HepG2 (cell line): ENCODE results near the gene SFXN5. TPM values are rescaled to one million over a fixed set of nuclear protein-coding genes. Genes with fewer than 3 reads are reported as not detected.

Experiments used
- AKAP8 ChIP-seq: sonication (generic); formaldehyde crosslinking; IDR thresholded peaks from 2 replicates; pipeline ENCODE4 v1.5.1; 2020; ENCODE audit warnings: mild to moderate bottlenecking, missing genetic modification reagents
- ARNT2 ChIP-seq: sonication (generic); formaldehyde crosslinking; IDR thresholded peaks from 2 replicates; pipeline ENCODE4 v1.8.0; 2022; ENCODE audit warnings: mild to moderate bottlenecking, low read depth, missing genetic modification reagents, moderate library complexity
- IRF2 ChIP-seq: IDR thresholded peaks from 2 replicates; pipeline ENCODE4 v1.6.1; 2018; ENCODE audit warnings: missing genetic modification reagents, missing compliant biosample characterization
- JARID2 ChIP-seq: sonication (generic); formaldehyde crosslinking; IDR thresholded peaks from 2 replicates; pipeline ENCODE4 v1.8.1; 2023; ENCODE audit warnings: missing genetic modification reagents, inconsistent platforms; ENCODE audit not compliant: insufficient replicate concordance
- NCOA2 ChIP-seq: sonication (generic); formaldehyde crosslinking; IDR thresholded peaks from 2 replicates; pipeline ENCODE4 v1.8.0; 2022; ENCODE audit warnings: inconsistent platforms
- NR3C1 ChIP-seq: sonication (generic); formaldehyde crosslinking; IDR thresholded peaks from 2 replicates; pipeline ENCODE4 v1.4.0; 2020; ENCODE audit warnings: missing genetic modification reagents
- PAX8 ChIP-seq: sonication (generic); formaldehyde crosslinking; IDR thresholded peaks from 2 replicates; pipeline ENCODE4 v1.8.0; 2022; ENCODE audit warnings: mild to moderate bottlenecking, missing genetic modification reagents, borderline replicate concordance
- POLR2AphosphoS5 ChIP-seq: IDR thresholded peaks from 2 replicates; pipeline ENCODE4 v1.6.1; 2012; ENCODE audit warnings: low read depth, low read length
- ZFX ChIP-seq: sonication (generic); formaldehyde crosslinking; IDR thresholded peaks from 2 replicates; pipeline ENCODE4 v1.4.0; 2020; ENCODE audit warnings: mild to moderate bottlenecking, low read depth, missing genetic modification reagents, moderate library complexity
- ZNF264 ChIP-seq: sonication (generic); formaldehyde crosslinking; IDR thresholded peaks from 2 replicates; pipeline ENCODE4 v1.4.0; 2020; ENCODE audit warnings: missing genetic modification reagents
- ZNF746 ChIP-seq: sonication (generic); formaldehyde crosslinking; IDR thresholded peaks from 2 replicates; pipeline ENCODE4 v1.8.0; 2022; ENCODE audit warnings: mild to moderate bottlenecking, missing genetic modification reagents
- polyA plus RNA-seq, 8 experiments: library from polyadenylated mRNA; depleted of rRNA in 3 of 8; stranded (reverse) in 7 of 8; unstranded in 1 of 8; fragments of >200 nt; fragmentation: Illumina TruSeq in 4 of 8; extraction: Trizol in 4 of 8; gene quantifications; 2 replicates each; pipeline versions ENCODE4 v1.2.1 to v1.2.3, GENCODE V29; 2011 to 2016; ENCODE audit warnings: low read depth in 4 of 8, missing spikeins in 1 of 8, mixed read lengths in 1 of 8; ENCODE audit not compliant: insufficient read depth in 1 of 8
- total RNA-seq, 5 experiments: library from RNA; depleted of rRNA; stranded (reverse); fragments of >200 nt; fragmentation: Illumina TruSeq; extraction: Trizol; gene quantifications; 2 replicates each; pipeline ENCODE4 v1.2.3, GENCODE V29; 2016; ENCODE audit warnings: low read depth in 1 of 5
- TF ChIP-seq, protein P1 (sequence below), 2 experiments: sonication (generic) in 1 of 2; formaldehyde crosslinking in 1 of 2; IDR thresholded peaks; 2 replicates each; pipeline versions ENCODE4 v1.4.0 to v1.6.1; 2018 to 2020; ENCODE audit warnings: missing genetic modification reagents in 2 of 2, borderline replicate concordance in 1 of 2, low read depth in 1 of 2, mild to moderate bottlenecking in 1 of 2, missing biosample characterization in 1 of 2
- TF ChIP-seq, protein P2 (sequence below): sonication (generic); formaldehyde crosslinking; IDR thresholded peaks from 2 replicates; pipeline ENCODE4 v1.4.0; 2020; ENCODE audit warnings: mild to moderate bottlenecking, missing genetic modification reagents
- TF ChIP-seq, protein P3 (sequence below): conservative IDR thresholded peaks from 2 replicates; pipeline ENCODE4 v1.6.1; 2018; ENCODE audit warnings: missing genetic modification reagents
- TF ChIP-seq, protein P4 (sequence below), 2 experiments: sonication (generic) in 1 of 2; formaldehyde crosslinking in 1 of 2; IDR thresholded peaks; 2 replicates each; pipeline versions ENCODE4 v1.5.1 to v1.6.1; 2011 to 2020; ENCODE audit warnings: borderline replicate concordance in 1 of 2, low read depth in 1 of 2, low read length in 1 of 2, mild to moderate bottlenecking in 1 of 2, missing genetic modification reagents in 1 of 2, moderate library complexity in 1 of 2

SFXN5 gene
- total and polyA plus RNA-seq, 2 of the 13 experiments (the other 11 are each of a cell fraction or from before 2014, with no cell fraction given), result 34.9 to 37.4 TPM

DNA sequence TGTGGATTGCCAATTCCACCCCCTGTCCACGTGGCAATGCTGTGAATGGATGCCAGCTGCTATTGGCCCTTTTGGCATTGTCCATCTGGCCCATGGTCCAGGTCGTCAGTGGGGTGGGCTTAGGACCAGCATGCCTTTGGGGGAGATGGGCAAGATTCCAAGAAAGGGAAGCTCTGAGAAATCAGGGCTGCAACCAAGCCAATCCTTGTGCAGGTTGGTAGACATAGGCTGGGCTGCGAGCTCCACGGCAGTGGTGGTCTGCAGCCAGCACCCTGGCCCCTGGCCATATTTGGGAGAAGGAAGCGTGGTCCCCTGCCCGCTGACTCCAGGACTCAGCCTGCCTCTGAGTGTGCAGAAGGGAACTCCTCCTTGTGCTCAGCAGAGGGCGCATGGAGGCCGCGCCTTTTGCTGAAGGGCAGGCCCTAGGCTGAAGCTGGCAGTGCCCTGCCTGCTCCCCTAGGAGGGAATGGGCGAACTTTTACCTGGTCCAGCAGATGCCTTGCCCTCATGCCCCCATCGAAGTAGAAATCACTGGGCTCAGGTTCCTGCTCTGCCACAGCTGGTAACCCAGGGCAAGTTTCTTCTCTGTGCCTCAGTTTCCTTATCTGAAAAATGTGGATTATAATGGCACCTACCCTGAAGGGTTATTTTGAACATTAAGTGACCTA, 178.9 kb downstream of the SFXN5 start (continued):
- TF ChIP-seq, protein P1, sequence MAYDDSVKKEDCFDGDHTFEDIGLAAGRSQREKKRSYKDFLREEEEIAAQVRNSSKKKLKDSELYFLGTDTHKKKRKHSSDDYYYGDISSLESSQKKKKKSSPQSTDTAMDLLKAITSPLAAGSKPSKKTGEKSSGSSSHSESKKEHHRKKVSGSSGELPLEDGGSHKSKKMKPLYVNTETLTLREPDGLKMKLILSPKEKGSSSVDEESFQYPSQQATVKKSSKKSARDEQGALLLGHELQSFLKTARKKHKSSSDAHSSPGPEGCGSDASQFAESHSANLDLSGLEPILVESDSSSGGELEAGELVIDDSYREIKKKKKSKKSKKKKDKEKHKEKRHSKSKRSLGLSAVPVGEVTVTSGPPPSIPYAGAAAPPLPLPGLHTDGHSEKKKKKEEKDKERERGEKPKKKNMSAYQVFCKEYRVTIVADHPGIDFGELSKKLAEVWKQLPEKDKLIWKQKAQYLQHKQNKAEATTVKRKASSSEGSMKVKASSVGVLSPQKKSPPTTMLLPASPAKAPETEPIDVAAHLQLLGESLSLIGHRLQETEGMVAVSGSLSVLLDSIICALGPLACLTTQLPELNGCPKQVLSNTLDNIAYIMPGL (CRISPR knock-in tag; IDR thresholded peaks at IDR 0.05; ENCODE audit: borderline replicate concordance in 1 of 2, low read depth in 1 of 2), result peak in 1 of 2 experiments; percentile 78; a peak in 1 of 4 replicates
- TF ChIP-seq ZNF746 (CRISPR knock-in tag) (no peak), ZFX (CRISPR knock-in tag) (peak; percentile 46; the same call in 1 of the 2 replicates), NCOA2 (CRISPR knock-in tag) (no peak), ARNT2 (CRISPR knock-in tag) (no peak), ZNF264 (CRISPR knock-in tag) (no peak), IRF2 (CRISPR knock-in tag) (no peak), AKAP8 (CRISPR knock-in tag) (peak; percentile 18; the same call in 1 of the 2 replicates), NR3C1 (no peak), PAX8 (no peak), POLR2AphosphoS5 (no peak; the same call in 1 of the 2 replicates), JARID2 (CRISPR knock-in tag) (no peak)
- TF ChIP-seq, protein P2, sequence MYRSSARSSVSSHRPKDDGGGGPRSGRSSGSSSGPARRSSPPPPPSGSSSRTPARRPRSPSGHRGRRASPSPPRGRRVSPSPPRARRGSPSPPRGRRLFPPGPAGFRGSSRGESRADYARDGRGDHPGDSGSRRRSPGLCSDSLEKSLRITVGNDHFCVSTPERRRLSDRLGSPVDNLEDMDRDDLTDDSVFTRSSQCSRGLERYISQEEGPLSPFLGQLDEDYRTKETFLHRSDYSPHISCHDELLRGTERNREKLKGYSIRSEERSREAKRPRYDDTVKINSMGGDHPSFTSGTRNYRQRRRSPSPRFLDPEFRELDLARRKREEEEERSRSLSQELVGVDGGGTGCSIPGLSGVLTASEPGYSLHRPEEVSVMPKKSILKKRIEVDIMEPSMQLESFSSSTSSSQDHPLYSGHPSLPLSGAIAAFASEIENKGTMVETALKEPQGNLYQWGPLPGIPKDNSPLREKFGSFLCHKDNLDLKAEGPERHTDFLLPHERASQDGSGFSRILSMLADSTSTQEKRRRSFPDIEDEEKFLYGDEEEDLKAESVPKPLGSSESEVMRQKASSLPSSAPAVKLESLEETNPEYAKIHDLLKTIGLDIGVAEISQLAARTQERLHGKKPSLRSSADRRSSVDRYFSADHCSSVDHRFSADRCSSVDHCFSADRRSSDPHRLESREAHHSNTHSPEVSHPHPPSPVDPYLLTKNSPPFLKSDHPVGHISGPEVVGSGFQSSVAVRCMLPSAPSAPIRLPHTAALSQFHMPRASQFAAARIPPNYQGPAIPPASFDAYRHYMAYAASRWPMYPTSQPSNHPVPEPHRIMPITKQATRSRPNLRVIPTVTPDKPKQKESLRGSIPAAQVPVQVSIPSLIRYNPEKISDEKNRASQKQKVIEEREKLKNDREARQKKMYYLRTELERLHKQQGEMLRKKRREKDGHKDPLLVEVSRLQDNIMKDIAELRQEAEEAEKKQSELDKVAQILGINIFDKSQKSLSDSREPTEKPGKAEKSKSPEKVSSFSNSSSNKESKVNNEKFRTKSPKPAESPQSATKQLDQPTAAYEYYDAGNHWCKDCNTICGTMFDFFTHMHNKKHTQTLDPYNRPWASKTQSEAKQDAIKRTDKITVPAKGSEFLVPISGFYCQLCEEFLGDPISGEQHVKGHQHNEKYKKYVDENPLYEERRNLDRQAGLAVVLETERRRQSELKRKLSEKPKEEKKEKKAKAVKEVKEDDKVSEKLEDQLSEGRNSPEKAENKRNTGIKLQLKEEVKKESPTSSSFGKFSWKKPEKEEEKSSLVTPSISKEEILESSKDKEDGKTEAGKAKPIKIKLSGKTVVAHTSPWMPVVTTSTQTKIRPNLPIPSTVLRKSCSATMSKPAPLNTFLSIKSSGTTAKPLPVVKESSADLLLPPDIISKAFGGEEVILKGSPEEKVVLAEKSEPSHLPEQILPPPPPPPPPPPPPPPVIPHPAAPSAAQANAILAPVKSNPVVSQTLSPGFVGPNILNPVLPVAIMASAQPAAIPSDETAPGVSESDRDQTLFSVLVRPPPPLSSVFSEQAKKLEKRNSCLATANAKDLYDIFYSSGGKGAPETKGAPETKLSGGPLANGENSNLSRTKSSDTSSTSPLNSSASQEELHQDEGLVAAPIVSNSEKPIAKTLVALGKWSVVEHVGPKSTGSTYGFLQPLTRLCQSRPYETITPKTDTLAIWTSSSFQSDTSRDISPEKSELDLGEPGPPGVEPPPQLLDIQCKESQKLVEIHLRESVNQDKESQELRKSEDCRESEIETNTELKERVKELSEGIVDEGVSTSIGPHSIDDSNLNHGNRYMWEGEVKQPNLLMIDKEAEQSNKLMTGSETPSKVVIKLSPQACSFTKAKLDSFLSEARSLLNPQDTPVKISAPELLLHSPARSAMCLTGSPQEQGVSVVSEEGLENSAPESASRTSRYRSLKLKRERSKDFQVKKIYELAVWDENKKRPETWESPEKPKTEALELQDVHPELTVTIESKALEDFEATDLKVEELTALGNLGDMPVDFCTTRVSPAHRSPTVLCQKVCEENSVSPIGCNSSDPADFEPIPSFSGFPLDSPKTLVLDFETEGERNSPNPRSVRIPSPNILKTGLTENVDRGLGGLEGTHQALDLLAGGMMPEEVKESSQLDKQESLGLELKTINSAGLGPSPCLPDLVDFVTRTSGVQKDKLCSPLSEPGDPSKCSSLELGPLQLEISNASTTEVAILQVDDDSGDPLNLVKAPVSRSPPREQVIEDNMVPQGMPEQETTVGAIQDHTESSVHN (CRISPR knock-in tag), result no peak
- TF ChIP-seq, protein P3, sequence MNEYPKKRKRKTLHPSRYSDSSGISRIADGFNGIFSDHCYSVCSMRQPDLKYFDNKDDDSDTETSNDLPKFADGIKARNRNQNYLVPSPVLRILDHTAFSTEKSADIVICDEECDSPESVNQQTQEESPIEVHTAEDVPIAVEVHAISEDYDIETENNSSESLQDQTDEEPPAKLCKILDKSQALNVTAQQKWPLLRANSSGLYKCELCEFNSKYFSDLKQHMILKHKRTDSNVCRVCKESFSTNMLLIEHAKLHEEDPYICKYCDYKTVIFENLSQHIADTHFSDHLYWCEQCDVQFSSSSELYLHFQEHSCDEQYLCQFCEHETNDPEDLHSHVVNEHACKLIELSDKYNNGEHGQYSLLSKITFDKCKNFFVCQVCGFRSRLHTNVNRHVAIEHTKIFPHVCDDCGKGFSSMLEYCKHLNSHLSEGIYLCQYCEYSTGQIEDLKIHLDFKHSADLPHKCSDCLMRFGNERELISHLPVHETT (CRISPR knock-in tag), result no peak
- TF ChIP-seq, protein P4, sequence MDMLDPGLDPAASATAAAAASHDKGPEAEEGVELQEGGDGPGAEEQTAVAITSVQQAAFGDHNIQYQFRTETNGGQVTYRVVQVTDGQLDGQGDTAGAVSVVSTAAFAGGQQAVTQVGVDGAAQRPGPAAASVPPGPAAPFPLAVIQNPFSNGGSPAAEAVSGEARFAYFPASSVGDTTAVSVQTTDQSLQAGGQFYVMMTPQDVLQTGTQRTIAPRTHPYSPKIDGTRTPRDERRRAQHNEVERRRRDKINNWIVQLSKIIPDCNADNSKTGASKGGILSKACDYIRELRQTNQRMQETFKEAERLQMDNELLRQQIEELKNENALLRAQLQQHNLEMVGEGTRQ (IDR thresholded peaks at IDR 0.05; ENCODE audit: low read depth, low read length), result no peak
- TF ChIP-seq, protein P4 (CRISPR knock-in tag; IDR thresholded peaks at IDR 0.05; ENCODE audit: borderline replicate concordance), result no peak
